GM21723 (cell line): Measurements from ENCODE around the gene CAV3.
"Not testable (repeated sequence)": the region's sequence is repeated elsewhere in the genome, so short reads cannot be mapped to it uniquely, and the experiment has no call there.

ENCODE experiments used
- ATAC-seq: cut with Tn5 transposase; IDR thresholded peaks from one replicate; pipeline ENCODE4 v1.9.1; 2021; ENCODE audit warnings: mild to moderate bottlenecking, moderate library complexity; ENCODE audit not compliant: unreplicated experiment

The CAV3 gene

GRCh38 chr3:8733332-8734094, at the start of gene CAV3:
CAV3 (plus strand) TSS chr3:8733802; CDS start chr3:8733877, 75 bp downstream.
- ATAC-seq, result no peak

GRCh38 chr3:8684992-8685391, 48.6 kb upstream of the CAV3 start:
- not testable (repeated sequence) for ATAC-seq

GRCh38 chr3:8691295-8691694, 42.3 kb upstream of the CAV3 start:
- not testable (repeated sequence) for ATAC-seq

- ATAC-seq, result no peak
These were observed 31.0 kb upstream of the CAV3 start for GRCh38 chr3:8702560-8702959.

- ATAC-seq, result no peak
These were observed 28.0 kb upstream of the CAV3 start for GRCh38 chr3:8705575-8705974.

GRCh38 chr3:8709287-8709686, 24.3 kb upstream of the CAV3 start:
- no peak for ATAC-seq

- ATAC-seq, result no peak
These were observed 23.6 kb upstream of the CAV3 start for GRCh38 chr3:8709801-8710507.

GRCh38 chr3:8712045-8712907, 21.3 kb upstream of the CAV3 start:
- ATAC-seq, result no peak

GRCh38 chr3:8712908-8713255, 20.7 kb upstream of the CAV3 start:
- ATAC-seq, result no peak

GRCh38 chr3:8713901-8714759, 19.5 kb upstream of the CAV3 start:
- no peak for ATAC-seq

GRCh38 chr3:8715757-8716156, 17.8 kb upstream of the CAV3 start:
- not testable (repeated sequence) for ATAC-seq

- ATAC-seq, result no peak
These were observed 10.8 kb upstream of the CAV3 start for GRCh38 chr3:8722808-8723207.

- ATAC-seq, result no peak
These were observed 10.0 kb upstream of the CAV3 start for GRCh38 chr3:8723612-8724011.

- ATAC-seq, result no peak
These were observed 9.4 kb upstream of the CAV3 start for GRCh38 chr3:8724108-8724752.

- ATAC-seq, result no peak
These were observed 5.7 kb upstream of the CAV3 start for GRCh38 chr3:8727605-8728512.

GRCh38 chr3:8729479-8729878, 4.1 kb upstream of the CAV3 start:
- ATAC-seq, result no peak

- no peak for ATAC-seq
These were observed 2.9 kb upstream of the CAV3 start for GRCh38 chr3:8730656-8731055.

GRCh38 chr3:8732413-8732812, 1.2 kb upstream of the CAV3 start:
- no peak for ATAC-seq
